ENCODE measurements around the gene P2RX5.

P2RX5 gene

GRCh38 chr17:3665834-3666233, 30.1 kb downstream of the P2RX5 start:
- TF ChIP-seq, protein P1, sequence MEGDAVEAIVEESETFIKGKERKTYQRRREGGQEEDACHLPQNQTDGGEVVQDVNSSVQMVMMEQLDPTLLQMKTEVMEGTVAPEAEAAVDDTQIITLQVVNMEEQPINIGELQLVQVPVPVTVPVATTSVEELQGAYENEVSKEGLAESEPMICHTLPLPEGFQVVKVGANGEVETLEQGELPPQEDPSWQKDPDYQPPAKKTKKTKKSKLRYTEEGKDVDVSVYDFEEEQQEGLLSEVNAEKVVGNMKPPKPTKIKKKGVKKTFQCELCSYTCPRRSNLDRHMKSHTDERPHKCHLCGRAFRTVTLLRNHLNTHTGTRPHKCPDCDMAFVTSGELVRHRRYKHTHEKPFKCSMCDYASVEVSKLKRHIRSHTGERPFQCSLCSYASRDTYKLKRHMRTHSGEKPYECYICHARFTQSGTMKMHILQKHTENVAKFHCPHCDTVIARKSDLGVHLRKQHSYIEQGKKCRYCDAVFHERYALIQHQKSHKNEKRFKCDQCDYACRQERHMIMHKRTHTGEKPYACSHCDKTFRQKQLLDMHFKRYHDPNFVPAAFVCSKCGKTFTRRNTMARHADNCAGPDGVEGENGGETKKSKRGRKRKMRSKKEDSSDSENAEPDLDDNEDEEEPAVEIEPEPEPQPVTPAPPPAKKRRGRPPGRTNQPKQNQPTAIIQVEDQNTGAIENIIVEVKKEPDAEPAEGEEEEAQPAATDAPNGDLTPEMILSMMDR (IDR thresholded peaks at IDR 0.05) = no peak

- TF ChIP-seq, protein P1 (IDR thresholded peaks at IDR 0.05) = no peak
These were observed 32.6 kb downstream of the P2RX5 start for GRCh38 chr17:3663102-3664011.

DNA sequence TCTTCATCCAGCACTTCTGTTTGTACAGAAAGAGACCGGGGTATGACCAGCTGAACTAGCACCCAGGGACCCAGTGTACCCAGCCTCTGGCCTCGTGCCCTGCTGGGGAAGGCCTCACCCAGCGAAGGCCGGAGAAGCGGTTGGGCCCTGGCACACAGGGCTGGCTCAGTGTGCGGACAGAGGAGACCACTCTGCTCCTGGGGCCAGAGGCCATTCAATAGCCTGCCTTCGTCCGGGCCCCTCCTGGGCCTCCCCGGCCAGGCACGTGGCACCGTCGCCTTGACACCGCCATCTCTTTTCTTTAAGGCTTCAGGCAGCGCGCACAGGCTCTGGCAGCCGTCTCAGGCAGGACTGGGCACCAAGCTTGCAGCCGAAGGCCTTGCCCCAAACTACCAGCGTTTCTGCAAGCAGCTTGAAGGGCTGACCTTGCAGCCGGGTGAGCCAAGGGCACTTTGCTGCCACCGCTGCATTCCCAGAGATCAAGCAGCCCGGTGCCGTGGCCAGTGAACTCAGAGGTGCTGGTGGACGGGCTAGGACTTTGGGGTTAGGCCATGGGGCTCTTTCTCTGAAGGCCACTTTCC, 35.6 kb downstream of the P2RX5 start:
- TF ChIP-seq, protein P1 (IDR thresholded peaks at IDR 0.05) = no peak

DNA sequence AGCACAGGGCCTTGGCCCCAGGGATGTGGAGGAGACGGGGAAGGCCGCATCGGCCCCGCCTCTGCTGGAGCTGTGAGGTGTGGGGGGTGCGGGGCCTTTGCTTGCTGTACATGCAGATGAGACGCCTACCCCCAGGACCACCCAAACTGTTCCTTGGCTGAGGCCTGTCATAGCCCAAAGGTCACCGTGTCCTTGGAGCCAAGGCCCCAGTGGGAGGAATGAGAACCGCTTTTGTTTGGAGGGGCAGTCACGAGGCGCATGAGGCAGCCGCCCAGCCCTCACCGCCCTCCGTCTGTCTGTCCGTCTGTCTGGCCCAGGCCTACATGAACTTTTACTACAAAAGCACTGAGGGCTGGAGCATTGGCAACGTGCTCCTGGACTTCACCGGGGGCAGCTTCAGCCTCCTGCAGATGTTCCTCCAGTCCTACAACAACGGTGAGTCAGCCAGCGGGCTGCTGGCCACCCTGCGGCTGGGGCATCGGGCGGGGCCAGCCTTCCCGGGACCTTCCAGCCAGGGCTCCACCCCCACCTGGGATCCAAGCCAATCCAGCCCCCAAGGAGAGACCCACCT, 36.3 kb downstream of the P2RX5 start:
- TF ChIP-seq, protein P1 (IDR thresholded peaks at IDR 0.05) = no peak

DNA sequence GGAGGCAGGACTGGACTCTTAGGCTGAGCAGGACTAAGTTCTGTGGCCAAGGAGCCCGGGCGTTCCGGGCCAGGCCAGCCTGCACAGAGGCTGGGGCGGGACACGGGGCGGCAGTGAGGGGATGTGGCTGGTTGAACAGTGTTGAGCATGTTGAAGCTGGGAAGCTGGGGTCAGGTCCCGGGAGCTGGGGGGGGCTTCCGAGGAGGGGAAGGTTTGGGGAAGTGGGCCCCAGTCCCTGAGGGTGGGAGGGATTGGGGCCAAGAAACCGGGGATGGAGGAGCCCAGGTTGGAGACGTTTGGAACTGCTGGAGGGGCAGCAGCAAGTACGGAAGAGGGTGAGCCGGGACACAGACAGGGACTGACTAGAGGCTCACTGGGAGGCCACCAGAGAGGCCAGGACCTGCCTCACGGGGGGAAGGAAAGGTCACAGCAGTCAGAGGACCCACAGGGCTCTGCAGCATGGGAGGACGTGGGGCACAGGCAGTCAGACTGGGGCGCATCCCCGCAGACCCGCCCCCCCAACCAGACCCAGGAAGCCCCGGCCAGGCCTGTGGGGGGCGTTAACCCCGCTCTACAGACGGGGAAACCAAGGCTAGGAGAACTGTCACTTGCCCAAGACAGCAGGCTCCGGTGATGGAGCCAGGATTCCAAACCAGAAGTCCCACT, 37.0 kb downstream of the P2RX5 start:
- TF ChIP-seq, protein P1 (IDR thresholded peaks at IDR 0.05) = no peak

- TF ChIP-seq, protein P1 (IDR thresholded peaks at IDR 0.05) = no peak
These were observed 37.8 kb downstream of the P2RX5 start for GRCh38 chr17:3657874-3658783.

GRCh38 chr17:3657588-3657869, 38.4 kb downstream of the P2RX5 start:
- TF ChIP-seq, protein P1 (IDR thresholded peaks at IDR 0.05) = no peak

All from LNCAP (cell line).